Uterus (tissue), 2 donors: ENCODE results near the gene MAPK9.

ENCODE experiments used
- CTCF ChIP-seq, 4 experiments: fragments of 200-600 bp in 2 of 4; fragments of 450-650 bp in 2 of 4; sonication (generic) in 2 of 4; IDR thresholded peaks; one replicate each; pipeline ENCODE4 v1.5.1; 2016 to 2019; ENCODE audit warnings: antibody characterized with exemption in 4 of 4, mild to moderate bottlenecking in 2 of 4, moderate library complexity in 1 of 4
- POLR2A ChIP-seq, 2 donors: fragments of 450-650 bp; IDR thresholded peaks; one replicate each; pipeline ENCODE4 v1.6.1; 2016; ENCODE audit warnings: antibody characterized with exemption in 2 of 2, mild to moderate bottlenecking in 1 of 2, moderate library complexity in 1 of 2

GRCh38 chr5:180234271-180234670 lies 57.6 kb downstream of the MAPK9 start:
- no peak for TF ChIP-seq CTCF (IDR thresholded peaks at IDR 0.05)
- no peak for TF ChIP-seq POLR2A (IDR thresholded peaks at IDR 0.05)
